Measurements from ENCODE around the gene PEDS1.
"Not testable (repeated sequence)": the region's sequence is repeated elsewhere in the genome, so short reads cannot be mapped to it uniquely, and the experiment has no call there.

PEDS1 gene

GRCh38 chr20:50170549-50171220 lies 17.2 kb upstream of the PEDS1 start:
- TF ChIP-seq CTCF (IDR thresholded peaks at IDR 0.05; ENCODE audit: insufficient read depth, missing control alignments), result no peak
- FAIRE-seq (no peak), DNase-seq (ENCODE audit: insufficient read length, low spot score) (no peak)

- TF ChIP-seq CTCF (IDR thresholded peaks at IDR 0.05; ENCODE audit: insufficient read depth, missing control alignments), result peak; percentile 82
- DNase-seq (ENCODE audit: insufficient read length, low spot score) (peak; percentile 53), FAIRE-seq (no peak)
Measured at GRCh38 chr20:50169329-50169823, 15.9 kb upstream of the PEDS1 start.

- FAIRE-seq (no peak), DNase-seq (ENCODE audit: insufficient read length, low spot score) (peak; percentile 66)
- TF ChIP-seq CTCF (IDR thresholded peaks at IDR 0.05; ENCODE audit: insufficient read depth, missing control alignments), result no peak
Measured at GRCh38 chr20:50165684-50166554, 12.4 kb upstream of the PEDS1 start.

GRCh38 chr20:50163570-50164317 lies 10.2 kb upstream of the PEDS1 start:
- no peak for TF ChIP-seq CTCF (IDR thresholded peaks at IDR 0.05; ENCODE audit: insufficient read depth, missing control alignments)
- no peak for DNase-seq (ENCODE audit: insufficient read length, low spot score)
- FAIRE-seq, result no peak

- not testable (repeated sequence) for DNase-seq (ENCODE audit: insufficient read length, low spot score); FAIRE-seq
Measured at GRCh38 chr20:50161494-50161893, 8.0 kb upstream of the PEDS1 start.

- DNase-seq (ENCODE audit: insufficient read length, low spot score) (no peak), FAIRE-seq (no peak)
- TF ChIP-seq CTCF (IDR thresholded peaks at IDR 0.05; ENCODE audit: insufficient read depth, missing control alignments), result no peak
Measured at GRCh38 chr20:50153153-50153499, 397 bp downstream of the PEDS1 start.

GRCh38 chr20:50152394-50153152 lies 950 bp downstream of the PEDS1 start:
- FAIRE-seq, result no peak
- no peak for TF ChIP-seq CTCF (IDR thresholded peaks at IDR 0.05; ENCODE audit: insufficient read depth, missing control alignments)
- DNase-seq (ENCODE audit: insufficient read length, low spot score), result no peak
